Measurements from ENCODE around the gene KIF2A. TPM values are rescaled to one million over a fixed set of nuclear protein-coding genes. Genes with fewer than 3 reads are reported as not detected.

The KIF2A gene
- total and polyA plus RNA-seq, 2 of the 8 experiments (the other 6 are each of a cell fraction or from before 2014, with no cell fraction given), result 18.4 to 97.1 TPM

GRCh38 chr5:62412549-62413329 is 106.7 kb downstream of the KIF2A start, which contains the start of gene IPO11 (continued):
- no peak for TF ChIP-seq CHD7 (IDR thresholded peaks at IDR 0.05; ENCODE audit: insufficient replicate concordance, low read length)
- peak; percentile 75 for TF ChIP-seq TAF7 (optimal IDR thresholded peaks at IDR 0.05; ENCODE audit: borderline replicate concordance, low read depth, low read length)
- peak; percentile 99 for TF ChIP-seq TAF1 (IDR thresholded peaks at IDR 0.05; ENCODE audit: low read depth, low read length)
- TF ChIP-seq SUZ12 (IDR thresholded peaks at IDR 0.05; ENCODE audit: low read length), result no peak
- peak; percentile 95 for TF ChIP-seq YY1 (IDR thresholded peaks at IDR 0.05; ENCODE audit: low read depth, low read length)
- no peak for TF ChIP-seq POU5F1 (IDR thresholded peaks at IDR 0.05; ENCODE audit: low read depth, low read length)
- TF ChIP-seq RBBP5 (IDR thresholded peaks at IDR 0.05; ENCODE audit: borderline replicate concordance, low read depth, low read length), result peak; percentile 97
- TF ChIP-seq RXRA (IDR thresholded peaks at IDR 0.05; ENCODE audit: insufficient read depth, low read depth, low read length), result no peak
- TF ChIP-seq NRF1 (IDR thresholded peaks at IDR 0.05; ENCODE audit: low read depth, low read length), result peak; percentile 90
- peak; percentile 99 for TF ChIP-seq KDM4A (IDR thresholded peaks at IDR 0.05; ENCODE audit: low read depth, low read length, severe bottlenecking)

All from H1 (cell line).